Right lobe of liver (tissue), 6 donors: ENCODE data around the gene SULT2B1. TPM values are rescaled to one million over a fixed set of nuclear protein-coding genes. Genes with fewer than 3 reads are reported as not detected.

Experiments used
- ATAC-seq, 4 donors: fragments of 200-7000 bp; cut with Tn5 transposase; one replicate each; pipeline ENCODE4 v1.9.1; 2020; ENCODE audit warnings: mild to moderate bottlenecking in 4 of 4, moderate library complexity in 4 of 4
- DNase-seq, 3 donors: peaks; one replicate each; pipeline ENCODE4 v3.0.0-alpha.2; 2020
- H3K27ac ChIP-seq, 3 donors: fragments of 200-600 bp; one replicate each; pipeline ENCODE4 v1.8.0; 2022
- H3K27me3 ChIP-seq, 2 donors: fragments of 200-600 bp; one replicate each; pipeline ENCODE4 v1.8.0; 2022
- H3K36me3 ChIP-seq, 4 donors: fragments of 200-600 bp; sonication (generic) in 1 of 4; one replicate each; pipeline versions ENCODE4 v1.5.1 to v1.8.0; 2017 to 2022; ENCODE audit warnings: control low read depth in 1 of 4
- H3K4me1 ChIP-seq, 4 donors: fragments of 200-600 bp; sonication (generic) in 1 of 4; one replicate each; pipeline versions ENCODE4 v1.5.1 to v1.8.0; 2017 to 2022; ENCODE audit warnings: control low read depth in 1 of 4
- H3K4me3 ChIP-seq, 3 donors: fragments of 200-600 bp; one replicate each; pipeline ENCODE4 v1.8.0; 2022
- H3K9me3 ChIP-seq, 4 donors: fragments of 200-600 bp; sonication (generic) in 1 of 4; one replicate each; pipeline versions ENCODE4 v1.5.1 to v1.8.0; 2017 to 2022; ENCODE audit warnings: control low read depth in 1 of 4
- POLR2A ChIP-seq: fragments of 450-650 bp; IDR thresholded peaks from one replicate; pipeline ENCODE4 v1.6.1; 2017; ENCODE audit warnings: antibody characterized with exemption, mild to moderate bottlenecking
- WGBS: methylation state at CpG from one replicate; pipeline ENCODE4 v1.1.6; 2018; ENCODE audit warnings: low coverage, low lambda C conversion rate; ENCODE audit not compliant: insufficient coverage; ENCODE audit errors: missing lambda C conversion rate; 5-methylcytosine and 5-hydroxymethylcytosine counted together
- intact Hi-C, 2 donors: fragments of 100-400 bp; cut with DNase I; formaldehyde crosslinking; loops; one replicate each; pipeline versions ENCODE4 v1.11.2 to v1.14.1; 2022
- total RNA-seq, 6 experiments: library from RNA; depleted of rRNA in 2 of 6; stranded (reverse); fragments of >200 nt in 2 of 6; fragmentation: NEBNext Ultra II Directional in 3 of 6; extraction: Animal tissue kit (Norgen Biotek cat#: 25700) in 3 of 6; gene quantifications; one replicate each; pipeline versions ENCODE4 v1.1.0 to v1.2.4, GENCODE V29; 2016 to 2023
- TF ChIP-seq, protein P1 (sequence below), 4 donors: fragments of 200-600 bp in 3 of 4; fragments of 450-650 bp in 1 of 4; IDR thresholded peaks; one replicate each; pipeline versions ENCODE4 v1.5.1 to v1.8.0; 2016 to 2022; ENCODE audit warnings: antibody characterized with exemption in 4 of 4, mild to moderate bottlenecking in 2 of 4
- donor health status: DM: no; HTN: yes; CAD: no.
- donor health status: DM: no; HTN: no; CAD: no.
- donor health status: DM: no; HTN: no; CAD: no.
- donor health status: DM: no; HTN: yes; CAD: no.
- donor health status: DM: no; HTN: yes; CAD: no.

SULT2B1 gene
- total RNA-seq, 6 experiments from 2014 or later = 0.61 TPM; not detected in 5

DNA sequence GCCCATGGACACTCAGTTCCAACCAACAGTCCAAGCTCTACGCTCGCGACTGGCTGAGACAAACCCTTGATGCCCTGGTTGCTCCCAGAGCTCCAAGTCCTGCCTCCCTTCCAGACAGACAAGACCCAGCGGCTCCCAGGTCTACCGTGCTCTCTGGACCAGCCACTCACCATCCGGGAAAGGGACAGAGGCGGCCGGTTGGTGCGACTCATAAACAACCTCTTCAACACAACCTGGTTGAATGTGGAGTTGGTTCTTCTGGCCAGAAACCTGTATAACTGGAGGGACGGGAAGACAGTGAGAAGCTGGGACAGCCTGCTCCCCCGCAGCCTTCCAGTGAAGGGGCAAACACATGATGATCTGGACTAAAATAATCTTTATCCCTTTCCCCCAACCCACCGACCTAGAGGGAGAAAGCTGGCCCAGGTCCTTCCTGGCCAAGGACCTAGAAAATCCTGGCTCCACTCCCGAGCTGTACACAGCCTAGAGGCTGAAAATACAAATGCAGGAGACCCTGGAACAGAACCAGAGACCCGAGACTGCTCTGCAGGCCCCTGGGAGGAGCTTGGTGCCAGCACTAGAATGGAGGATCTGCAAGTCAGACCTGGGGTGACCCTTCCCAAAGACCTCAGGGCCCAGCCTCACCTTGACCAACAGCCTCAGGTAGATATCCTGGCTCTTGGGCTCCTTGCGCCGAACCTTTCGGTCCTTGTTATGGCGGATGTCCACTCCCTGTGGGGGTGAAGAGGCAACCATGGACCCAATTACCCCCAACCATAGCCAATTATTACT, 65.4 kb downstream of the SULT2B1 start:
- H3K36me3 ChIP-seq = peaks cover 0 to 28% (median 16%) of the 10 kb centered on the region in 4 donors
- WGBS = 53% methylated on average over 12 of the region's 18 CpGs
- no peaks in the 10 kb centered on the region for H3K27me3 ChIP-seq
- TF ChIP-seq, protein P1, sequence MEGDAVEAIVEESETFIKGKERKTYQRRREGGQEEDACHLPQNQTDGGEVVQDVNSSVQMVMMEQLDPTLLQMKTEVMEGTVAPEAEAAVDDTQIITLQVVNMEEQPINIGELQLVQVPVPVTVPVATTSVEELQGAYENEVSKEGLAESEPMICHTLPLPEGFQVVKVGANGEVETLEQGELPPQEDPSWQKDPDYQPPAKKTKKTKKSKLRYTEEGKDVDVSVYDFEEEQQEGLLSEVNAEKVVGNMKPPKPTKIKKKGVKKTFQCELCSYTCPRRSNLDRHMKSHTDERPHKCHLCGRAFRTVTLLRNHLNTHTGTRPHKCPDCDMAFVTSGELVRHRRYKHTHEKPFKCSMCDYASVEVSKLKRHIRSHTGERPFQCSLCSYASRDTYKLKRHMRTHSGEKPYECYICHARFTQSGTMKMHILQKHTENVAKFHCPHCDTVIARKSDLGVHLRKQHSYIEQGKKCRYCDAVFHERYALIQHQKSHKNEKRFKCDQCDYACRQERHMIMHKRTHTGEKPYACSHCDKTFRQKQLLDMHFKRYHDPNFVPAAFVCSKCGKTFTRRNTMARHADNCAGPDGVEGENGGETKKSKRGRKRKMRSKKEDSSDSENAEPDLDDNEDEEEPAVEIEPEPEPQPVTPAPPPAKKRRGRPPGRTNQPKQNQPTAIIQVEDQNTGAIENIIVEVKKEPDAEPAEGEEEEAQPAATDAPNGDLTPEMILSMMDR (IDR thresholded peaks at IDR 0.05) = no peak
- TF ChIP-seq POLR2A = no peak
- intact Hi-C loops = no loop called here
- H3K9me3 ChIP-seq = no peaks in the 10 kb centered on the region
- peak overlapping the region; percentile 64 to 91 (median 70) for H3K4me3 ChIP-seq
- H3K4me1 ChIP-seq = peaks cover 0 to 28% (median 11%) of the 10 kb centered on the region in 4 donors
- ATAC-seq = no peak
- DNase-seq = no peak
- no peak overlapping the region for H3K27ac ChIP-seq

DNA sequence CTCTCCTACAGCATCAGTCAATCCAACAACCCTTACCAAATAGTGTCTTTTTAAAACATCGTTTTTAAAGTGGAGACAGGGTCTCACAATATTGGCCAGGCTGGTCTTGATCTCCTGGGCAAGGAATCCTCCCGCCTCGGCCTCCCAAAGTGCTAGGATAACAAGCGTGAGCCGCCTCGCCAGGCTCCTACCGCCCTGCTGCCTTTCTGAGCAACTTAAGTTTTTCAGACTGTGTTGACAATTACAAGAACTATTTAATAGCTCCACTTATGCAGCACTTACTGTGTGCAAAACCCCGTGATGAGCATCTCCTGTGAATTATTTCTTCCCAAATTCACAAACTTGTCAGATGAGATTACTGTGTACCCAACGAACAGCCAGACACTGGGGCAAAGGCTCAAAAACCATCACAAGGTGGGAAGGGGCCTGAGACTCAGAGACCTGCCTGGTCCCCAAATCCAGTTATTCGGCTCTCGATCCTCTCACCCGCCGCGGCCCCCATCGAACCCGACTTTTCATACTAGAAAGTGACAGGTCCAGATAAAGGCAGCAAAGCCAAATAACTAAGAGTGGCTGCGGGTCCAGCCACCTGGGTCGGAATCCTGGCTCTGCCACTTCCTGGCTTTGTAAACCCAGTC, 66.4 kb downstream of the SULT2B1 start:
- Histone ChIP-seq H3K27me3 (no peaks in the 10 kb centered on the region), H3K27ac (peak overlapping the region; percentile 64 to 84 (median 82)), H3K36me3 (peaks cover 0 to 28% (median 16%) of the 10 kb centered on the region in 4 donors), H3K4me1 (peaks cover 0 to 37% (median 13%) of the 10 kb centered on the region in 4 donors), H3K4me3 (peak overlapping the region; percentile 64 to 91 (median 70)), H3K9me3 (no peaks in the 10 kb centered on the region)
- TF ChIP-seq POLR2A = no peak
- TF ChIP-seq, protein P1 (IDR thresholded peaks at IDR 0.05) = no peak
- DNase-seq (no peak), ATAC-seq (no peak)
- intact Hi-C loops = no loop called here
- WGBS = 2% methylated on average over 16 of the region's 18 CpGs

DNA sequence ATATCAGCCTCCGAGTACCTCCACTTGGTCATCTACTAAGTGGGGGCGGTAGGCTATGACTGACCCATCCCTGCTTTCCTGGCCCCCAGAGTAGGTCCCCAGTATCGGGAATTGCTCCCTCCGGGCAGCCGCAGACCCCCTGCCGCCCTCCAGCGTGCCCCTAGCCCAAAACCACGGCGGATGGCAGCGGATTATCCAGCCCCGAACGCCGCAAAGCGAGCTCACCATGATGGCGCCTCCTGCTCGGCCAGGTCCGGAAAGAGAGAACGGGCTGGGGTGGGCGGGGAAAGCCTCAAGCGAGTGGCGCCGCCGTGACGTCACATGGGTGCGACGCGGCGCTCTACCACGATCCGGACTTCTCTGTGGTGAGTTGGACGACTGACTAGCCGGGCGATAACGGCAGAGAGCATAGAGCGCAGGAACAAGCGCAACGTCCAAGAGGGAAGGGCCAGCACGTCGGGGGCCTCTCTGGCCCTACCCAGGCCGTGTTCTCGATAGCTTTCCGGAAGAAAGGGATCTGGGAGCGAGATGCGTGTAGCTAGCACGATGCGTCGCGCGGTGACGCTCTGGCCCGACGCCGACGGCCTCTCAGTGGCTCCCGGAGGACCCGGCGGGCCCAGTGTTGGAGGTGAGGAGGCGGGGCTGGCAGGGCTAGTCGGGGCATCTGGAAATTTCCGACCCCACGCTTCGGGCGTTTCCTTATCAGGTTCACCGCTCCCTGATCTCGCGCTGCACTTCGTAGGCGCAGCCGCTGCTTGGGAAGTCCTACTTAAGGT, 67.1 kb downstream of the SULT2B1 start, which contains the start of the genes RPL18 and SPHK2:
Gene RPL18 (minus strand): TSS at position 263 of the 776 bp plus-strand sequence. CDS start 35 bp downstream, at position 228.
Gene SPHK2 (plus strand): TSS at position 591 of the 776 bp plus-strand sequence. CDS start 1,009 bp downstream, outside the sequence.
- H3K27ac ChIP-seq = peak within 1 kb of the TSS; percentile 82 to 87 (median 84)
- intact Hi-C loops = no loop called here
- peak within 1 kb of the TSS; percentile 64 to 91 (median 70) for H3K4me3 ChIP-seq
- peak; percentile 94 for TF ChIP-seq POLR2A
- TF ChIP-seq, protein P1 (IDR thresholded peaks at IDR 0.05) = peak in 1 of 4 donors; percentile 4
- 0% methylated on average over 20 of the region's 69 CpGs for WGBS
- ATAC-seq = peak; percentile 84 to 90 (median 88)
- peaks cover 0 to 28% (median 16%) of the 10 kb centered on the region in 4 donors for H3K36me3 ChIP-seq
- H3K4me1 ChIP-seq = peaks cover 0 to 35% (median 15%) of the 10 kb centered on the region in 4 donors
- H3K27me3 ChIP-seq = no peaks in the 10 kb centered on the region
- H3K9me3 ChIP-seq = no peaks in the 10 kb centered on the region
- peak; percentile 98 for DNase-seq
